NCI-H2196 (cell line): Measurements from ENCODE around the gene PLCH1.

Experiments
- DNase-seq: peaks from one replicate; lab custom pipeline; 2025; ENCODE audit not compliant: unreplicated experiment; lab: John Stamatoyannopoulos, UW

Gene PLCH1

DNA sequence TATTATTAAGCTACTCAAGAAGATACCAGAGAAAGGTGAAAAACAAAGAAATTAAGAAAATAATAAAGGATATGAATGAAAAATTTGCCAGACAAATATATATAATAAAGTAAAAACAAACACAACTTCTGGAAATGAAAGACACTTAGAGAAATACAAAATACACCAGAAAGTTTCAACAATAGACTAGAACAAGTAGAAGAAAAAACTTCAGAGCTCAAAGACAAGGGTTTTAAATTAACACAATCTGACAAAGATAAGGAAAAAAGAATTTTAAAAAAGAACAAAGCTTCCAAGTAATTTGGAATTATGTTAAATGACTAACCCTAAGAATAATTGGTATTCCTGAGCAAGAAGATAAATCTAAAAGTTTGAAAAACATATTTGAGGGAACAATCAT, 135.3 kb downstream of the PLCH1 start:
- no peak for DNase-seq

DNA sequence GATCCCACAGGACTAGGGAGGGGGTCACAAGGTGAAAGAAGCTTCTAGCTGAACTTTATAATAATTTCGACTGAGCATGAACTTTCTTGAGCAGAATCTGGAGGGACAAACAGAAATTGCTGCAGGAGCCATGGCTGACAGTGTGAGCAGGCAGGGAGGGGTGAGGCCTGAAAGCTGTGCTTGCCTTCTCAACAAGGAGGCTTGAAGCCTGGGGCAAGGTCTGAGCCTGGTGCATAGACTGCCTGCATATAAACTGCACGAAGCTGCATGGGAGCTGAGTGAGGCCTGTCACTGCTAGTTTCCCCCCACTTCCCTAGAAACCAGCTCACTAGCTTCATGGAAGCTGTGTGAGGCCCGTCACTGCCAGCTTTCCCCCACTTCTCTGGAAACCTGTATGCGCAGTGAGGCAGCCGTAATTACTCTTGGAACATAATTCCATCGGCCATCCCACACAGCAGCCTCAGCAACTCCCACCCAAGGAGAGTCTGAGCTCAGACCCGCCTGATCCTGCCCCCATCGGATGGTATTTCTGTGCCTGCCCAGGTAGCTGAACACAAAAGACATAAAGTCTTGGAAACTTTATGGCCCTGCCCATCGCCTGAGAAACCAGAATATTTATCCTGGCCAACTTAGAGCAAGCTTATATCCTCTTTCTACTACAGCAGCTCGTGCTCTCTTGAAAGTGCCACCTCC, 136.5 kb downstream of the PLCH1 start:
- no peak for DNase-seq

- no peak for DNase-seq
Measured at GRCh38 chr3:155607761-155608160, 137.1 kb downstream of the PLCH1 start.

DNA sequence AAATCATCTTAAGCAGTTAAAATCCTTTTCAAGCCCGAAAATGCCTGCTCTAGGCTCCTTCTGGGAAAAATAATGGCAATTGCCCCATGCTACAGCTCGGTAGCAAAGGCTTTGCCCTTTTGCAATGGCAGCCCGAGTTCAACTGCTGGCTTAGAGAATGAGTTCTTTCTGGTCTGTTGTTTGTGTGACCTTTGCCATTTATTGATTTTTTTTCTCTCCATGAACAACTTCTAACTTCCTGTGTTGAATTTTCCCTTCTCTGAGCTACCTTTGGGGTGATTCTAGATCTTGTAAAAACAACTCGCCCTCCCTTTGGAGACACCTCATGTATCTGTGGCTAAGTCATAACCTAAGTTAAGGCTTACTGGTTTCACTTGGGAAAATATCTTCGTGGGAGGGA, 139.3 kb downstream of the PLCH1 start:
- no peak for DNase-seq

- no peak for DNase-seq
Measured at GRCh38 chr3:155604967-155605366, 139.9 kb downstream of the PLCH1 start.

- DNase-seq: no peak
Measured at GRCh38 chr3:155604126-155604525, 140.7 kb downstream of the PLCH1 start.

- DNase-seq: no peak
Measured at GRCh38 chr3:155603302-155603701, 141.6 kb downstream of the PLCH1 start.

- DNase-seq: no peak
Measured at GRCh38 chr3:155602307-155602706, 142.6 kb downstream of the PLCH1 start.

DNA sequence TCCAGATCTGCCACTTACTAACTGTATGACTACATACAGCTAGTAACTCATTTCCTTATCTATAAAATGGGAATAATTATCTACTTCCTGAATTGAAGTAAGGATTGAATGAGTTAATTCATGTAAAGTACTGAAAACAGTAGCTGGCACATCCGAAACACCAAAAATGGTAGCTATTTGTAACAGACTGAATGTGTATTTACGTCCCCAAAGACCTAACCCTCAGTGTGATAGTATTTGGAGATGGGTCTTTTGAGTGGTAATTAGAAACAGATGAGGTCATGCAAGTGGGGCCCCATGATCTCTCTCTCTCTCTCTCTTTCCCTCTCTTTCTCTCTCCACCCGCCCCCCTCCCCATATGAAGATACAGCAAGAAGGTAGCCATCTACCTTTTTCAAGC, 146.2 kb downstream of the PLCH1 start:
- no peak for DNase-seq

DNA sequence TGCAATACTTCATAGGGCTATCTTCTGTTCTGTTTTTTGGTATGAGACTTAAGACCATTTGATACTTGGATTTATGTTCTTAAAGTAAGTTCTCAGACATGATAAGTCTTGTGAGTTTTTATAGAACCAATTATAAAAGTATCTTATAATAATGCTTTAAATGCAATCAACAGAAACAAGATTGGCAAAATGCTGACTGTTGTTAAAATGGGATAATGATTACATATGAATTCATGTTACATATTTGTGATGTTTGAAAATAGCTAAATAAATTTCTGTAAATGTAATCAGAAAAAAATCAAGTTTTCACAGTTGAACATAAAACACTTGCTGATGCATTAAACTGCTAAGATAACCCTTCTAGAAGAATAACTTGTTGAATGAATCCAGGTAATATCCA, 148.3 kb downstream of the PLCH1 start:
- DNase-seq: no peak

- DNase-seq: no peak
Measured at GRCh38 chr3:155595371-155595770, 149.5 kb downstream of the PLCH1 start.

DNA sequence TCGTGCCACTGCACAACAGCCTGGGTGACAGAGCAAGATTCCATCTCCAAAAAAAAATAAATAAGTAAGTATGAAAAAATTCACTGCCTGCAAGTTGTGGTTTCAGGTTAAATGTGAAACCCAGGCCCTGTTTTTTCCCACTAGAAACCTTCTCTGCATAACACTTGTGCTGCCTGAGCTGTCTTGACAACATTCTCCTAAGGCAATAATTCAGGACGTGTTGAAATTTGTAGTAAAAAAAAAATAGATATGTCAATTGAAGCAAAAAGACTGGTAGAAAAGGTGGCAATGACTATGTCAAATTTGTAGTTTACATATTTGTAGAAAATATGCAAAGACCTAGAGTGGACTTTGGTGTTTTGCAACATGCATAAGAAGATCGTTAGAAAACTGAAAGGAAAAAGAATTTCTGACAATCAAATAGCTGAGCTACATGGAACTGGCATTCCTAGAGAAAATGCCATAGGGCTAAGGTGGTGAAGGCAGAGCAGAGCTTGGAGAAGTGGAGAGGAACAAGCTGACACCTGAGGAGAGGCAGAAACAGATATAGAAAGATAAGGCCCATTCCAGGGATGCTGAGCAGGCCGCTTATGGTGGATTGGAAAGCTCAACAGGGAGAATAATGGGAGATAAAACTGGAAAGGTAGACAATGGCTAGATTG, 150.2 kb downstream of the PLCH1 start:
- no peak for DNase-seq

- no peak for DNase-seq
Measured at GRCh38 chr3:155587581-155587980, 157.3 kb downstream of the PLCH1 start.

GRCh38 chr3:155585384-155585783, 159.5 kb downstream of the PLCH1 start:
- DNase-seq: no peak

DNA sequence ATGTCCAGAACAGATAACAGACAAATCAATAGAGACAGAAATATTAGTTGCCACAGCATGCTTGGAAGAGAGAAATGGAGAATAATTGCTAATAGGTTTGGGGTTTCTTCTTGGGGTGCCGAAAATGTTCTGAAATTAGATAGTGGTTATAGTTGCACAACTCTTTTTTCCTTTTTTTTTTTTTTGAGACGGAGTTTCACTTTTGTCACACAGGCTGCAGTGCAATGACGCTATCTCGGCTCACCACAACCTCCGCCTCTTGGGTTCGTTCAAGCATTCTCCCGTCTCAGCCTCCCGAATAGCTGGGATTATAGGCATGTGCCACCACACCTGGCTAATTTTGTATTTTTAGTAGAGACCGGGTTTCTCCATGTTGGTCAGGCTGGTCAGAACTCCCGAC, 163.3 kb downstream of the PLCH1 start:
- no peak for DNase-seq

DNA sequence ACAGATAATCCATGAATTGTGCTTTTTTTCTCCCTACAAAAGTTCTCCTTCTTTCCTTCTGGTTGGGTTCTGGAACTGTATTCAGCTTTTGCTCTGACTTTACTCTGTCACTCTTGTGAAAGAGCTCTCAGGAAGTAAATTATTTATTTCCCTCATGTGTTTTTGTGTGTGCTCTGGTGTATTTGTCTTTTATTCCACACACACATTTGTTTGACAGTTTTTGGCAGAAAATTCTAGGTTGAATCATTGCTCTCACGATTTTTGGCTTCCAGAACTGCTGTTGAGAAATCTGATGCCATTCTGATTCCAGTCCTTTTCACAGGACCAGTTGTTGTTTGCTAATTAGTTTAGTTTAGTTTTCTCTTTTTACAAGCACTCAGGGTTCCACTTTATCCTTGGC, 172.8 kb downstream of the PLCH1 start:
- peak; percentile 50 for DNase-seq

DNA sequence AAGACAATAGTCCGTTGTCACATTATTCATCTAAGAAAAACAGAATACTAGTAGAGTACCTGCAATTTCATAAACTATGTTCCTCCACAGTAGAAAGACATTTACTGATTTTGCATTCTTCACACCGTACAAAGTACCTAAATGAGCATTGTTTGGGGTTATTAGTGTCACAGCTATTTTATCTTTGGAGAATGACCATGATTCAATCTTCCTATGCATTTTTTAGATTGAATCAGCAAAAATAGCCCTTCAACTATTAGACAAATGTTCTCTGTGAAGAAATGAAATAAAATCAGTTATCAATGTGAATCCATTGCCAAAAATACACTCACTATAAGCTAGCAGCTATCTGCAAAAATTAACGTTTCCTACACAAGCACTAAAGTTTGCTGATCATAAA, 176.6 kb downstream of the PLCH1 start:
- DNase-seq: no peak

- no peak for DNase-seq
Measured at GRCh38 chr3:155560594-155560993, 184.3 kb downstream of the PLCH1 start.

DNA sequence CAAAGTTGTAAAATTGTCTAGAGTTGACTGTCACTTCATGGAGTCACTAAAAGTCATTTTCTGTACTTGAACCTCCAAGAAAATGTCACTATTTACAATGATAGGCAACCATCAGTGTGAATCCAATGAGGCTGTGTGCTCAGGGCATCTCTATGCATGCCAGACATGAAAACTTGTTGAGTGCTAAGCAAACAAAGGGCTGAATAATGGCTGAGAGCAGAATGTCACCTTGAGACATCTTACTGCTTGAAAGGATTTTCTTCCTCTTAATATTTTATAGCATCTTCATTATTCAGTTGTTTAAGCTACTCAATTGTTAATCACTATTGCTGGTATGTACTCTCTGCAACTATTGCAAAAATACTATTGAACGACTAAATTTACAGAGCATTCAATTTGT, 184.7 kb downstream of the PLCH1 start:
- DNase-seq: no peak

- no peak for DNase-seq
Measured at GRCh38 chr3:155556531-155556930, 188.3 kb downstream of the PLCH1 start.

DNA sequence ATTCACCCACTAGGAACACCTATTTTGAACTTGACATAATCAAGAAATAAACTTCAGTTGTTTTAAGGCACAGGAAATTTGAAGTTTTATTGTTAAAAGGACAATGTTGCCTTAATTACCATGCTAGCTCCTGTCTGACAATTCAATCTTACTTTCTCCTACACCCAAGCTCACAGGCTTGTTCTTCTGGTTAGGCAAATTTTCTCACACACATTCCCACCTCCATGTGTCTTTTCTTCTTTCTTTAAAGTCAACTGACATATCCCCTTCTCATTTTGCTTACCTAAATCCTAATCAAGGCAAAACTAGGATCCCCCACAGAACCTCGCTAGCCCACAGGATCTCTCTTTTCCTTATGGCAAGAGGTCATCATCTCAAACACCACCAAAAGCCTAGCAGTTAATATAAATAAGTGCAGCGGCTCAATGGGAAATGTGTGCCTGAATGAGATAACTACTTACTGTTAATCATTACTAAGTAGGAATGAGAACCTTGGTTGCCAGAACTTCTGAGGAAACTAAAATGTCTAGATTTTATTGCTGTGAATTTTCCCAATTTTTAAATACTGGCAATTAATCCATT, 189.3 kb downstream of the PLCH1 start:
- DNase-seq: no peak

- no peak for DNase-seq
Measured at GRCh38 chr3:155554777-155555451, 190.0 kb downstream of the PLCH1 start.
